B cell (primary cell): Measurements from ENCODE around the gene ARID1A. TPM values are rescaled to one million over a fixed set of nuclear protein-coding genes. Genes with fewer than 3 reads are reported as not detected.

Experiments
- ATAC-seq: fragments of 200-7000 bp; cut with Tn5 transposase; one replicate; pipeline ENCODE4 v1.10.0; 2021; ENCODE audit warnings: low read depth, mild to moderate bottlenecking, moderate number of reproducible peaks, moderate library complexity
- CTCF ChIA-PET: fragments of 350-600 bp; sonication (Branson Sonifier 250); formaldehyde crosslinking; loops from one replicate; lab custom pipeline; 2021; ENCODE audit warnings: antibody characterized with exemption, inconsistent platforms; lab: Charles Lee
- POLR2A ChIA-PET: fragments of 350-600 bp; sonication (Branson Sonifier 250); formaldehyde crosslinking; loops from one replicate; lab custom pipeline; 2021; ENCODE audit warnings: antibody characterized with exemption; lab: Charles Lee
- DNase-seq: peaks from one replicate; pipeline ENCODE4 v3.0.0; 2013
- H2AFZ ChIP-seq: 2 replicates; pipeline ENCODE4 v1.6.1; 2012; ENCODE audit warnings: mild to moderate bottlenecking, low read depth, low read length; ENCODE audit not compliant: insufficient read depth, poor library complexity, severe bottlenecking
- H3K27ac ChIP-seq, 2 donors: 1 replicate in 1 of 2; 2 replicates in 1 of 2; pipeline ENCODE4 v1.5.1; 2012 to 2013; ENCODE audit warnings: low read length in 2 of 2, mild to moderate bottlenecking in 2 of 2, moderate library complexity in 1 of 2
- H3K27me3 ChIP-seq, 4 experiments: fragments of 200-600 bp in 1 of 4; sonication (generic) in 1 of 4; replicated peaks in 1 of 4; 1 replicate in 2 of 4; 2 replicates in 2 of 4; pipeline versions ENCODE4 v1.6.1 to v1.7.0; 2013 to 2016; ENCODE audit warnings: low read length in 3 of 4, mild to moderate bottlenecking in 2 of 4, mixed read lengths in 1 of 4, moderate library complexity in 1 of 4; ENCODE audit not compliant: insufficient read depth in 4 of 4, control insufficient read depth in 3 of 4; ENCODE audit errors: control extremely low read depth in 1 of 4
- H3K36me3 ChIP-seq, 2 experiments: replicated peaks in 1 of 2; 1 replicate in 1 of 2; 2 replicates in 1 of 2; pipeline versions ENCODE4 v1.6.1 to v1.7.1; 2013; ENCODE audit warnings: low read length in 1 of 2; ENCODE audit not compliant: insufficient read depth in 2 of 2, control insufficient read depth in 1 of 2; ENCODE audit errors: control extremely low read depth in 1 of 2, extremely low read depth in 1 of 2
- H3K4me1 ChIP-seq, 2 donors: fragments of 200-600 bp in 1 of 2; sonication (generic) in 1 of 2; 1 replicate in 1 of 2; 2 replicates in 1 of 2; pipeline versions ENCODE4 v1.5.1 to v1.6.1; 2013 to 2017; ENCODE audit warnings: low read length in 2 of 2; ENCODE audit not compliant: control insufficient read depth in 2 of 2, insufficient read depth in 2 of 2
- H3K4me2 ChIP-seq: replicated peaks from 2 replicates; pipeline ENCODE3; 2012; ENCODE audit warnings: mild to moderate bottlenecking, low read depth, low read length; ENCODE audit not compliant: poor library complexity, severe bottlenecking
- H3K4me3 ChIP-seq, 5 experiments: fragments of 200-600 bp in 1 of 5; sonication (generic) in 1 of 5; 1 replicate in 3 of 5; 2 replicates in 2 of 5; pipeline versions ENCODE4 v1.5.1 to v1.7.0; 2011 to 2016; ENCODE audit warnings: low read length in 4 of 5, mild to moderate bottlenecking in 4 of 5, low read depth in 2 of 5, control low read depth in 1 of 5, moderate library complexity in 1 of 5; ENCODE audit not compliant: insufficient read depth in 1 of 5; ENCODE audit errors: control extremely low read depth in 1 of 5, extremely low read depth in 1 of 5
- H3K79me2 ChIP-seq: fragments of 200-600 bp; sonication (generic); one replicate; pipeline ENCODE4 v1.6.0; 2016; ENCODE audit warnings: low read length; ENCODE audit not compliant: control insufficient read depth, insufficient read depth
- H3K9ac ChIP-seq: fragments of 200-600 bp; sonication (generic); 2 replicates; pipeline ENCODE4 v1.6.1; 2017; ENCODE audit warnings: mild to moderate bottlenecking, low read length, moderate library complexity
- H3K9me3 ChIP-seq, 3 donors: one replicate each; pipeline versions ENCODE4 v1.6.1 to v1.7.1; 2013; ENCODE audit warnings: low read length in 2 of 3; ENCODE audit not compliant: control insufficient read depth in 2 of 3, insufficient read depth in 1 of 3; ENCODE audit errors: control extremely low read depth in 1 of 3
- H4K20me1 ChIP-seq: 2 replicates; pipeline ENCODE4 v1.6.0; 2012; ENCODE audit warnings: mild to moderate bottlenecking, low read length; ENCODE audit not compliant: insufficient read depth, control insufficient read depth, poor library complexity, severe bottlenecking
- H3K27ac Mint-ChIP-seq: one replicate; pipeline ENCODE4 v1.8.0; 2021; ENCODE audit warnings: mixed read lengths
- H3K27me3 Mint-ChIP-seq: one replicate; pipeline ENCODE4 v1.8.0; 2021; ENCODE audit warnings: mixed read lengths
- H3K4me1 Mint-ChIP-seq: one replicate; pipeline ENCODE4 v1.8.0; 2021; ENCODE audit warnings: mixed read lengths
- H3K4me3 Mint-ChIP-seq: one replicate; pipeline ENCODE4 v1.8.0; 2021; ENCODE audit warnings: mixed read lengths
- H3K9me3 Mint-ChIP-seq: one replicate; pipeline ENCODE4 v1.8.0; 2022; ENCODE audit warnings: mixed read lengths; ENCODE audit not compliant: insufficient read depth
- CTCF ChIP-seq: fragments of 200-600 bp; IDR thresholded peaks from one replicate; pipeline ENCODE4 v1.8.0; 2022; ENCODE audit warnings: antibody characterized with exemption, mild to moderate bottlenecking
- EZH2 ChIP-seq: IDR thresholded peaks from 2 replicates; pipeline ENCODE4 v1.6.1; 2012; ENCODE audit warnings: borderline replicate concordance, low read depth, mild to moderate bottlenecking, moderate library complexity, low read length; ENCODE audit not compliant: insufficient read depth, poor library complexity, severe bottlenecking
- WGBS: methylation state at CpG from one replicate; pipeline ENCODE4 v1.1.5; 2013; ENCODE audit warnings: missing lambda C conversion rate; ENCODE audit not compliant: insufficient coverage; 5-methylcytosine and 5-hydroxymethylcytosine counted together
- intact Hi-C: fragments of 100-400 bp; cut with micrococcal nuclease; formaldehyde crosslinking; loops from one replicate; pipeline ENCODE4 v1.10.0; 2022
- polyA plus RNA-seq: library from polyadenylated mRNA; depleted of rRNA; stranded (reverse); fragments of >200 nt; gene quantifications from 2 replicates; pipeline ENCODE4 v1.2.3, GENCODE V29; 2012
- total RNA-seq, 2 donors: library from RNA; stranded (reverse); fragments of 120-200 nt in 1 of 2; gene quantifications; 1 replicate in 1 of 2; 2 replicates in 1 of 2; pipeline versions ENCODE4 v1.2.3 to v1.2.4, GENCODE V29; 2013 to 2022

ARID1A gene
- total and polyA plus RNA-seq, 2 donors (not counting 1 experiment from before 2014, with no cell fraction given): 80.7 to 150 TPM

- H3K79me2 ChIP-seq: peaks cover 100% of the 10 kb centered on the region
- peak overlapping the region; percentile 40 for H3K4me2 ChIP-seq
- peaks cover 0 to 23% of the 10 kb centered on the region in 2 experiments for H3K36me3 ChIP-seq
- Mint-ChIP-seq H3K27me3 (no peaks in the 10 kb centered on the region), H3K4me1 (peaks cover 85% of the 10 kb centered on the region), H3K27ac (peak overlapping the region; percentile 64), H3K4me3 (peak overlapping the region; percentile 56), H3K9me3 (no peaks in the 10 kb centered on the region)
- peak; percentile 24 for ATAC-seq
- H3K27ac ChIP-seq: peak overlapping the region in 1 of 2 donors; percentile 60
- no peaks in the 10 kb centered on the region for H3K9me3 ChIP-seq
- TF ChIP-seq EZH2 (no peak), CTCF (no peak)
- no peak overlapping the region for H3K4me3 ChIP-seq
- no peak overlapping the region for H3K9ac ChIP-seq
- no CpG with 5 or more reads among the region's 2 CpGs for WGBS
- CTCF ChIA-PET: interaction anchor here (2.3 kb wide), 1 partner anchor 25 kb away, joined by 6 read pairs; no protein-coding TSS in a partner anchor
- POLR2A ChIA-PET: no interaction called here
- no peaks in the 10 kb centered on the region for H3K27me3 ChIP-seq
- H2AFZ ChIP-seq: no peak overlapping the region
- peaks cover 80 to 85% of the 10 kb centered on the region in 2 donors for H3K4me1 ChIP-seq
- intact Hi-C loops: loop anchor here (2.0 kb wide), 1 partner anchor 23 kb away; no protein-coding TSS in a partner anchor
- DNase-seq: peak; percentile 25
- peaks cover 94% of the 10 kb centered on the region for H4K20me1 ChIP-seq
Measured at GRCh38 chr1:26721669-26722355, 26.0 kb downstream of the ARID1A start.
